Medulla oblongata (tissue), 1 donor: ENCODE data around the gene CEP57.
"Not testable (repeated sequence)": the region's sequence is repeated elsewhere in the genome, so short reads cannot be mapped to it uniquely, and the experiment has no call there.

Experiments
- DNase-seq: peaks from one replicate; pipeline ENCODE4 v3.0.0-alpha.2; 2015; ENCODE audit errors: extremely low spot score

Gene CEP57

GRCh38 chr11:95854362-95854761 lies 64.1 kb downstream of the CEP57 start:
- not testable (repeated sequence) for DNase-seq

- DNase-seq = not testable (repeated sequence)
Observed at GRCh38 chr11:95860024-95860423, 69.7 kb downstream of the CEP57 start.

GRCh38 chr11:95863486-95864140 lies 73.3 kb downstream of the CEP57 start:
- DNase-seq = no peak

GRCh38 chr11:95867105-95867504 lies 76.8 kb downstream of the CEP57 start:
- no peak for DNase-seq

- not testable (repeated sequence) for DNase-seq
Observed at GRCh38 chr11:95870877-95871276, 80.6 kb downstream of the CEP57 start.

GRCh38 chr11:95877291-95877690 lies 87.0 kb downstream of the CEP57 start:
- DNase-seq = no peak
